HG03439 (cell line): Measurements from ENCODE around the gene PDE8B.

Experiments used
- ATAC-seq: cut with Tn5 transposase; IDR thresholded peaks from one replicate; pipeline ENCODE4 v1.9.1; 2021; ENCODE audit warnings: mild to moderate bottlenecking, moderate library complexity; ENCODE audit not compliant: unreplicated experiment

Gene PDE8B

DNA sequence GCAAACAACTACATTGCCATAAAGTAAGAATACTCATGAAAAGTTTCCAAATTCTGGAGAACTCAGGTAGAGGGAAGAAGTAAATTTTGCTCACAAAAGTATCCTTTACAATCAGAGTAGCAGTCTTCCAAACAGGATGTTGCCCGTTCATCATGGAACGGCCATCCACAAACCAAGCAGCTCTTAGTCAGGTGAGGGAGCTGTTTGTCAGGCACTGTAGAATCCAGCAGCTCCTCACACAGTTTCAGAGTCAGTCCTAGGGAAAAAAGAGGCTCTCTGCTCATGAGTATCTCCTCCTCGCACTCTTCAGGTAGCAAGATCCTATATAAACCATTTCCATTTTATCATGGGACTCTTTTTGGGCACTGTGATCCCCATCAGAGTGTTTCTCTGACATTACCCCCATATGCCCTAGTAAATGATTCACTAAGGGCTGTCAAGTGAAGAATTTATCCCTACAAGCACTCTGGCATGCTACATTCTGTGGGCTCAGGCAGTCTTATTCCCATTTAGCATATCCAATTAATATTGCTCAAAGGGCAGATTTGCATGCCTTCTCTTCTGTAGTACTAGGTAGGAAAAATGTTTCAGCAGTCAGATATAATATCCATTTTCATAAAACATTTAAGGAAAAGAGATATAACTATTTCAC lies 183.7 kb downstream of the PDE8B start:
- ATAC-seq, result no peak

DNA sequence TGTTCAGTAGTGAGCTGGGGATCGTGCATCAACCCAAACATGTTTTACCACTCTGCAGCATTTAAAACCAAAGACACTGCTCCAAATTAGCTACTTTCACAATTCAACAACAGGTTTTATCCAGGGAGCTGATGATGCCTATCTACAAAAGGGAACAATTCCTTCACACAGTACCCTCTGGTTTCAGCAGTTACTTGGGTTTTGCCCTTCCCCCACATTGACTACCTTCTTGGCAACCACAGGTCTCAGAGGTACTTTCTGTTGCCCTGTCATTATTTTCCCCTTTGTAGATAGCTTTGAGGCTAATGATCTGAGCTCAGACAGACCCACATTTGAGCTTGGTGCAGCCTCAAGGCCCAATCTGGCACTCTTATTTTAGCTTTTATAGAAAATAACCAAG lies 185.5 kb downstream of the PDE8B start:
- ATAC-seq, result no peak

DNA sequence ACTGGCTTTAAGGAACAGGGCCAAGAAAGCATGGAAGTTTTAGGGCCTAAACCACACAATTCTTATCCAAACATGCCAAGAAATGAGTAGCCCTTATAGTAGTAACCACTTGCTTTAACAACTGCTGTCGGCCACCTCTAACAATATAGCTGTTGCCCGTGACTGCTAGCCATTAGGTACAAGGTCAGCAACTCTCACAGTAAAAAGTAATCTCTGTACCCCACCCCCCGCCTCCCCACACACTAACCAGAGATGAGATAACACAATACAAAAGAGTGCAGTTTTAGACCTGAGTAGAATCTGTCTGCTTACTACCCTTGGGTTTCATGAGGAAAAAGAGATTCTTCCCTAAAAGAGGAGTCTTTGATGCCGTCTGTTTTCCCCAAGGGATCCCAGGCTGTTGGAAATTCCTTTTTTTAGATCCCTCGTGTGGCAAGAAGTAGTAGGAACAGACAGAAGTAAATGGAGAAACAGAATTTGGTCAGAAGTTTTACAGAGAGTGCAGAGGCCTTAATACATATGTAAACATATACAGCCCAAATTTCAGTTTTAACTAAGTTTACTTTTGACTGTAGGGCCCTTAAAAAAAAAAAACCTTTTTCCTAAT lies 187.3 kb downstream of the PDE8B start:
- no peak for ATAC-seq

DNA sequence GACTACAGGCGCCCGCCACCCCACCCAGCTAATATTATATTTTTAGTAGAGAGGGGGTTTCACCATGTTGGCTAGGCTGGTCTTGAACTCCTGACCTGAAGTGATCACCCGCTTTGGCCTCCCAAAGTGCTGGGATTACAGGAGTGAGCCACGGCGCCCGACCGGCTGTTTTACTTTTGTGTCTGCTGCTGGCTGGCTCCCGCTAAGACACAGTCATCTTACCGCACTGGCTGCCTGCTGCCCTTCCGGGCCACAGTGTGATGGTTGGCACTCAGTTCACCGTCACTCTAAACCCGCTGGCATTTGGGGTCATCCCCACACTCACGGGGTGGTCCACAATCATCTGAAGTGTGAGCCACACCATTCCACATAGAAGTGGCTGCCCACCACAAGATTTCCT lies 188.0 kb downstream of the PDE8B start:
- no peak for ATAC-seq

DNA sequence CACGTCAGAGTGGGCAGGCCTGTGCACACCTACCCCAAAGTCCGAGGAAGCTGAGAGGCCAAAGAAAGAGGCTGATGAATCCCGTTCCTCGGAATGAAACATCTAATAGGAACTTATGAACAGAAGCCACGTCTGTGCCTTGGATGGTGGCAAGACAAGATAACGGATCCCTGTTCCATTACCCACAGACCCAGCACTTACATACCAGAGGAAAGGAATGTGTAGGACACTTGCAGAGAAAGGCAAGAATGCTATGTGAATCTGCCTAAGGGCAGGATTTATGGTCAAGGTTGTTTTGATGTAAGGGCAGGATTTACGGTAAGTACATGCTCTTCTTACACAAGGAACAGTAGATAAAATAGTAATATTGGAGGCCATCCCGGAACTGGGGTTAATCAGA lies 188.4 kb downstream of the PDE8B start:
- no peak for ATAC-seq

DNA sequence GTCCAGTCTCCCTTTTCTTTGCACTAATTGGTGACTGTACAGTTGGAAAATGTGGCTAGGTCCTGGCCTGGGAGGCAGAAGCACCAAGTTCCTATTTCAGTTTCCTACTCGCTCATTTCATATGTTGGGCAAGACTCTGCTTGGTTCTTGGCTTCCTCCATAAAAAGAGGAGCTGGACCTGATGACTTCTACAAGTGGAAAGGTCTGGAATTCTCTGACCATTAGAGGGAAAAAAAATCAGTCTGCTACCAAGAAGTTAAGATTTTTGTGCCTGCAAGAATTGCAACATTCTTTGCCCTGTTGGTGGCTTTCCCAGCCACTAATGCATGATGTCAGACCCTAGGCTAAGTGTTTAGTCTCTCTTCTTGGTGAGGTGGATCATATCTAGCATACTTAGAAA lies 190.2 kb downstream of the PDE8B start:
- ATAC-seq, result no peak

DNA sequence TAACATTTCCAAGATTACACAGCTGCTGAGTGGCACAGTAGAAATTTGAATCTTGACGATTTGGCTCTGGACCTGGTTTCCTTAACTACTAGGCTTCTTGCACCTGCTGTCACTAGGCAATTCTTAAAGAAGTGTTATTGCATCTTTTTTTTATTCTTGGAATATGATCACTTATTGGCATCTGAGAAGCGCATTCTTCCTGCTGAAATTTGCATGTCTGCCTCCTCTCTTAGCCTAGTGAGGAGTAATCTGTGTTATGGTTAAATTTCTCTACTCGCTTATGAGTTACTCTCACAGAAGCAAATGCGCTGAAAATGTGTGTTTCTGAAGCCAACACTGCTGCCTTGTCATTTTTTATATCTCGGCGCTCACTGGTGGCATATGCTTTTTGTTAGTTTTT lies 192.3 kb downstream of the PDE8B start:
- no peak for ATAC-seq

DNA sequence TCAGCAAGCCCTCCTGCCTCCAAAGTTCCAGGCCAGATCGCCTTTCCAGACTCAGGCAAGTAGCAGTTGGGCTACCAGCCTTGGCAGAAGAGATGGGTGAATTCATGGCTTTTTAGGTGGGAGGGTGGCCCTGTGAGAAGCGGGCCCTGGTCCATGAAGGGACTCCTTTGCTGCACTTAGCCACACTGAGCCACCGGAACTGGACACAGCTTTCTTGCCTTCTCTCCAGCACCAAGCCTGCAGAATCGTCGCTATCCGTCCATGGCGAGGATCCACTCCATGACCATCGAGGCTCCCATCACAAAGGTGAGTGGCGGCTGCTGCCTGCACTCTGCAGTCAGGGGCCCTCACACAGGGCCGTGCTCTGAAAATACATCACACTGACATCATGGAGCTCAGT lies 196.7 kb downstream of the PDE8B start:
- ATAC-seq, result no peak

DNA sequence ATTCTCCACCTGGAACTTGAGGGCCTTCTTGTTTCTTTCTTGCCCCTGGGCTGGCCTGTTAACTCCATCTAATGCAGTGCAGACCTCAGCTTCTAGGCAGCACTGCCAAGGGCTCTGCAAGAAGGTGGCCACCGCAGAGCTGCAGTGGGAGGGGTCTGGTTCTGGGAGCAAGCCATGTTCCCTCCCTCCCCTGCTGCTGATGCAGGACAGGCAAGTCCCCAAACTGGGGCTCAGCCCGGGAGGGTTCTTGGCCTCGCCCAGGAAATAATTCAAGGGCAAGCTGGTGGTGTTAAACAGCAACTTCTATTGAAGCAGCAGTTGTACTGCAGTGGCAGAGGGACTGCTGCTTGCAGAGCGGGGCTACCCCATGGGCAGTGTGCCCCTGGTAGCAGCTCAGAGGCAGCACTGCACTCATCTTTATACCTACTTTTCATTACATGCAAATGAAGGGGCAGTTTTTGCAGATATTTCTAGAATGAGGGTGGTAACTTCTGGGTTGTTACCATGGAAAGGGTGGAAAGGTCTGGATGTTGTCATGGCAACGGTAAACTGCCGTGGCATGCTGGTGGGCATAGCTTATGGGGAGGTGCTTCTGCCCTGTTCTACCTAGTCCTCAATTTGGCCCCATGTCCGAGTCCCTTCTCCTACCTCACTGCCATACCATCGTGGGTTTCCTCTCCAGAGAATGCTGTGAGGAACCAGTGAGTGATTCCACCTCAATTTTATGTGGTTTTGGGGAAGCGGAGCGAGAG lies 199.6 kb downstream of the PDE8B start:
- ATAC-seq, result no peak

DNA sequence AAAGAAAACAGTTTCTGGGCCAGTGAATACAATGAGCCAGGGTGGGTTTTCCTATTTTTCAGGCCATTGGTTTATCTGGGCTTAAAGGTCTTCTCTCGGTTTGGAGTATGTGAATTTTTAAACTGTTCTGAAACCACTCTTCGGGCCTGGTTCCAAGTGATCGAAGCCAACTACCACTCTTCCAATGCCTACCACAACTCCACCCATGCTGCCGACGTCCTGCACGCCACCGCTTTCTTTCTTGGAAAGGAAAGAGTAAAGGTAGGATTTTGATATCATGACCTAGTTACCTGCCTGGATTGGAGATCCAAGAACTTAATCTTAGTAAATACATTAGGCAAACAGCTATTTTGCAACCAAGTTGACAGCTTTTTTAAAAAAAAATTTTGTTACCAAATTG lies 202.6 kb downstream of the PDE8B start:
- ATAC-seq, result no peak

DNA sequence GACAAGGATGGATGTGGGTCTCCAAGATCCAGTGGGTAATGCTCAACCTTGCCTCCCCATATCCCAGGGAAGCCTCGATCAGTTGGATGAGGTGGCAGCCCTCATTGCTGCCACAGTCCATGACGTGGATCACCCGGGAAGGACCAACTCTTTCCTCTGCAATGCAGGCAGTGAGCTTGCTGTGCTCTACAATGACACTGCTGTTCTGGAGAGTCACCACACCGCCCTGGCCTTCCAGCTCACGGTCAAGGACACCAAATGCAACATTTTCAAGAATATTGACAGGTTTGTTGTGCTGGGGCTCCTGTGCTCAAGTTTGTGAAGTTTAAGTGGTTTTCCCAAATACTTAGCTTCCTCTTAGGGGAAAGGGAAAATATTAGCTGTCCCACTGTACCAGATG lies 207.7 kb downstream of the PDE8B start:
- no peak for ATAC-seq

DNA sequence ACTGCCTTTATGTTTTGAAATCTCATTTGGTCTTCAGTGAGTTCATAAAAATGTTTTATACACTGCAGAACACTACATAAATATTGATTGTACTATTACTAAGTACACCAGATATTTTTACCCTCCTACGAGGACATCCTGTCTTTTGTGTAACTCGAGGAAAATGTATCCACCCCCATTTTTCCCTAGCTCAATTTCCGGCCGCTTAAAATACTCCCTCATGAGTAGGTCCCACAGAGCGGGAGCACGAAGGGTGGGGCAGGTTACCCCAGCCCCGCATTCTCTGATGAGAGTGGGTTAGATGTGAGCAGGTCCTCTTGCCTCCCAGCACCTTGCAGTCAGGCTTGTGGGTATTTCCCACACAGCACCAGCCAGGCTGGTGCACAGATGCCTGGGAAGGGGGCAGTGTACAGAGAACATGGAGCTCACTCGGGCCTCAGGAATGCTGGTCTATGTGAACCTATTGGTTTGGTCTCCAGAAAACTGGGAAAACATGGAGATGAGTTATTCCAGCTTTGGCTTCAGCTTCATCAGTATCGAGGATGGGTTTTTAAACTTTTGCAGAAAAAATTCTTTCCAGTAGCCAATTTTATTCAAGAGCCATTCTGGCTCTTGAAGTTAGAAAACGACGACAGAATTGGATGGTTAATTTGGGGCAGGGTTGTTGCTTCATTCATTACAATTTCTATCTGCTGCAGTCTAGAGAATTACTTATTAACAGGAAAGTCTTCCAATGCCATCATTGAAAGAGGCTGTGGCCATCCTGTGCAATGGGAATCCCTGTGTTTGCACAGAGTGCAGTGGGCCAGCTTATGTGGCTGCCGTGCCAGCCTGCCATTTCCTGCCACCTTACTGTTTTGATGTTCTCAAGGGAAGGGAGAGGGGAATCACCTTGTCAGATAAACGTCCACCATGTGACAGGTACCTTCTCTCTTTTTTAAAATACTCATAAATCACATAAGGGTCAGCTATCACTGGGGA lies 208.4 kb downstream of the PDE8B start:
- no peak for ATAC-seq

DNA sequence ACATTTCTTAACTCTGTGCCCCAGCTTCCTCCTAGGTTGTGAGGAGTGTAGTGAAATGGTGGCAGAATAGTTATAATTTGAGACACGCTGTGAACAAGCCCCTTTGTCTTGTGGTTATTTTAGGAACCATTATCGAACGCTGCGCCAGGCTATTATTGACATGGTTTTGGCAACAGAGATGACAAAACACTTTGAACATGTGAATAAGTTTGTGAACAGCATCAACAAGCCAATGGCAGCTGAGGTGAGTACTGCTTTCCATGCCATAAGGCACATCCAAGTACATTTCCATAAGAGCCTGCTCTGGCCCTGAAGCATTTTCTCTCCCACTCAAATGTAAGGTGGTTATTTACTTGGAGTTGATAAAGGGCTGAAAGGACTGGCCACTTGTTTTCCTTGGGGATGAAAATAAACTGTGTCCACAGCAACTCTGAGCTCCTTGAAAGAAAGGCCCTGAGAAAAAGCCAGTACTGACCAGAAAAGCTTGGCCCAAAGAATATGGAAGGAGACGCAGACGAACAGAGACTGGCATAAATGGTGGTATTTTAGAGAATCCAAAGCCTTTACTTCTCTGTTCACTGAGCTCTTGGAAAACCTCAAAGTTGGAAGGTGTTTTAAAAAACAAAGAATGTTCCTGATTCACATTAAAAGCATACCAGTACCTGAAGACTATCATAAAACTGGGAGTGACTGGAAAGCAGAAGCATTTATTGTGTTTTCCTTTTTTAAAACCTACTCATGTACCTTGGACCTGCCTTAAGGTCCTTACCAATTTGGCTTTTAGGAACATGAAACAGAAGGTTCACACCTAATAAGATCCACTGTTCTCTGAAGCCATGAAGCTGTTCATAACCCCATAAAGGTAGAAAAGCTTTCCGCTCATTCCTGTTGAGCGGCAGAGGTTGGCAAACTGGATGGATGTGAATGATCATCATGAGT lies 209.4 kb downstream of the PDE8B start:
- ATAC-seq, result no peak

DNA sequence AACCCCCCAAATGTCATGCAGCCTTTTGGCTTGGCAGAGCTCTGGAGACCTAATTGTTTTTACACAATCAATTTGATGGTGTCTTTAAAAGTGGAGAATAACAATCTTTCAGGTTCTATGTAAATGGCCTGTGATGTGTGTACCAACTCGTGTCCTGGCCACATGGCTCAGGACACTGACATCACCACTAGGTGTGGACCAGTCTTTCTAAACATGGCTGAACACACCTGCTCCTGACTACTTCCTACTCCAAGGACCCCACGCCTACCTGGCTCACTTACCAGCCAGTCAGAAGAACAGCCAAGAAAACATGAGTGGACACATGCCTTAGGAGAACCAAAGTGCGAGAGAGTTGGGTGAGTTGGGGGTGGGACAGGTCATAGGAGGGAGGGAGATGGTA lies 210.5 kb downstream of the PDE8B start:
- no peak for ATAC-seq

DNA sequence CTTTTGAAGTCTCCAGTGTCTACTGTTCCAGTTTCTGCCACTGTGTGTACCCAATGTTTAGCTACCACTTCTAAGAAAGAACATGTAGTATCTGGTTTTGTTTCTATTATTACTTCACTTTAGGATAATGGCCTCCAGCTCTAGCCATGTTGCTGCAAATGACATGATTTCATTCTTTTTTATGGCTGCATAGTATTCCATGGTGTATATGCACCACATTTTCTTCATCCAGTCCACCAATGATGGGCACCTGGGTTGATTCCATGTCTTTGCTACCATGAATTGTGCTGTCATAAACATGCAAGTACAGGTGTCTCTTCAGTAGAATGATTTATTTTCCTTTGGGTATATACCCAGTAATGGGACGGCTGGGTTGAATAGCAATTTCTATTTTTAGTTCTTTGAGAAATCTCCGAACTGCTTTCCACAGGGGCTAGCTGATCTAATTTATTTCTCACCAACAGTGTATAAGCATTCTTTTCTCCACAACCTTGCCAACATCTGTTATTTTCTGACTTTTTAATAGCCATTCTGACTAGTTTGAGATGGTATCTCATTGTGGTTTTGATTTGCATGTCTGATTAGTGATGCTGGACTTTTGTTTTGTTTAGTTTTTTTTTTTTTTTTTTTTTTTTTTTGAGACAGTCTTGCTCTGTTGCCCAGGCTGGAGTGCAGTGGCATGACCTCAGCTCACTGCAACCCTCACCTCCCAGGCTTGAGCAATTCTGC lies 212.7 kb downstream of the PDE8B start:
- no peak for ATAC-seq

DNA sequence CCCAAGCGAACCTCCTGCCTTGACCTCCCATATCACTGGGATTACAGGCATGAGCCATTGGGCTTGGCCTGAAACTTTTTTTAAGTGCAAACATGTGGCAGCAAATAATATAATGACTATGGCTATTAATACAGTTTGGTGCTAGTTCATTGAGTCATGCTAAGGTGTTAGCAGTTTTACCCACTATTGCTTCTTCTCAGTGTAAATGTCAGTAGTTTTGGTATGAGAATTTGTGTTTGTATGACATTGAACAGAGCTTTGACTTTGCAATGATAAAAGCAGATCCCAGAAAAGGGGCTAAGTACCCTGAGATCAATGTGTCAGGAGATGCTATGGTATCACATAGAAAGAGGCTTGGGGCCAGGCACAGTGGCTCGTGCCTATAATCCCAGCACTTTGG lies 214.4 kb downstream of the PDE8B start:
- no peak for ATAC-seq

DNA sequence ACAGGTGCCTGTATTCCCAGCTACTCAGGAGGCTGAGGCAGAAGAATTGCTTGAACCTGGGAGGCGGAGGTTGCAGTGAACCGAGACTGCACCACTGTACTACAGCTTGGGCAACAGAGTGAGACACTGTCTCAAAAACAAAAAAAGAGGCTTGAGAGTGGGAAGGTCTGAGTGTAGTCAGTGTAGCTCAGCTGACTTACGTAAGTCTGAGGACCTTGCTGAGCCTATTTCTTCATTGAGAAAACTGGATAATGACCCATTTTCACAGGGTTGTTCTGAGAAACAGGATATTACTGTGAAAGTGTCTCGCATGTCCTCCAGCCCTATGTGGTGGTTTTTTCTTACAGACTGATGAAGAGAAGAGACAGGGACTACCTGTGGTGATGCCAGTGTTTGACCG lies 214.9 kb downstream of the PDE8B start:
- ATAC-seq, result no peak

DNA sequence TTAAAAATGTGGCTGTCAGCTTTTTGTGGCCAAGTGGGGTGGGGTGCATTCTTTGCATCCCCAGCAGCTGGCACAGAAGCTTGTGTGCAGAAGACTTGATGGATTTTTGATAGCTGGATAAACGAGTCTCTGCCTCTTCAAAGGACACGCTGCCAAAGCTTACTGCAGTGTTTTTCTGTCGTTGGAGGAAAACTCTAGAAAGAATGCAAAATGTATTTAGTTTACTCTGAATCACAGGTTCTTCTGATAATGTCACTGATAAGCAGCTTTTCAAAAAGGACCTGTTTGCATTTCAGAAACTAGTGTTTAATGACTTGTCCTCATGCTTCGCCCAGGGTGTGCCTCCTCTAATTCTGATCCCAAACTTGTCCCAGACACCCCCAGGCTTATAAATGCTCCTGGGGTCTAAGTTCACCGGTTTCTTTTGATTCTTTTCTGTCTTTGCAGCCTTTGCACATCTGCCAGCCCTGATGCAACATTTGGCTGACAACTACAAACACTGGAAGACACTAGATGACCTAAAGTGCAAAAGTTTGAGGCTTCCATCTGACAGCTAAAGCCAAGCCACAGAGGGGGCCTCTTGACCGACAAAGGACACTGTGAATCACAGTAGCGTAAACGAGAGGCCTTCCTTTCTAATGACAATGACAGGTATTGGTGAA lies 215.6 kb downstream of the PDE8B start:
- ATAC-seq, result no peak

DNA sequence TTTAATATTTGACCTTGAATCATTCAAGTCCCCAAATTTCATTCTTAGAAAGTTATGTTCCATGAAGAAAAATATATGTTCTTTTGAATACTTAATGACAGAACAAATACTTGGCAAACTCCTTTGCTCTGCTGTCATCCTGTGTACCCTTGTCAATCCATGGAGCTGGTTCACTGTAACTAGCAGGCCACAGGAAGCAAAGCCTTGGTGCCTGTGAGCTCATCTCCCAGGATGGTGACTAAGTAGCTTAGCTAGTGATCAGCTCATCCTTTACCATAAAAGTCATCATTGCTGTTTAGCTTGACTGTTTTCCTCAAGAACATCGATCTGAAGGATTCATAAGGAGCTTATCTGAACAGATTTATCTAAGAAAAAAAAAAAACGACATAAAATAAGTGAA lies 216.2 kb downstream of the PDE8B start:
- no peak for ATAC-seq
